ENCODE measurements around the gene RBMX. TPM values are rescaled to one million over a fixed set of nuclear protein-coding genes. Genes with fewer than 3 reads are reported as not detected.

Gene RBMX
- total RNA-seq, 2 experiments from 2014 or later: 320 to 414 TPM

- Mint-ChIP-seq H3K27ac (peak overlapping the region; percentile 63), H3K9me3 (ENCODE audit: low read depth) (no peaks in the 10 kb centered on the region), H3K4me3 (no peak overlapping the region), H3K27me3 (no peaks in the 10 kb centered on the region), H3K4me1 (peaks cover 50% of the 10 kb centered on the region), H3K36me3 (ENCODE audit: low read depth) (peaks cover 74% of the 10 kb centered on the region)
- CTCF ChIA-PET: no interaction called here
- intact Hi-C loops (cut with DNase I, micrococcal nuclease): loop anchor here (2.0 to 10.0 kb wide), 5 partner anchors 85 to 1341 kb away; partner anchors contain the start of genes ARHGEF6 (in 1 of the 2) and INTS6L (in 1 of the 2)
- ATAC-seq (peak; percentile 59), DNase-seq (peak; percentile 28)
- POLR2A ChIA-PET: no interaction called here
Measured at GRCh38 chrX:136865270-136866158, 15.0 kb downstream of the RBMX start.

GRCh38 chrX:136863826-136864225, 16.7 kb downstream of the RBMX start:
- Mint-ChIP-seq H3K4me1 (peaks cover 43% of the 10 kb centered on the region), H3K9me3 (ENCODE audit: low read depth) (no peaks in the 10 kb centered on the region), H3K27me3 (no peaks in the 10 kb centered on the region), H3K4me3 (no peak overlapping the region), H3K27ac (no peak overlapping the region), H3K36me3 (ENCODE audit: low read depth) (peaks cover 63% of the 10 kb centered on the region)
- ChIA-PET POLR2A (no interaction called here), CTCF (no interaction called here)
- no peak for DNase-seq
- intact Hi-C loops (cut with DNase I, micrococcal nuclease): loop anchor here (2.0 to 10.0 kb wide), 3 partner anchors 83 to 1339 kb away; partner anchors contain the start of genes ARHGEF6 (in 1 of the 2) and INTS6L (in 1 of the 2)
- no peak for ATAC-seq

- DNase-seq: no peak
- intact Hi-C loops (cut with DNase I, micrococcal nuclease): loop anchor here in 1 of 2 experiments (10.0 kb wide), 2 partner anchors 278 to 1338 kb away; partner anchors contain the start of gene INTS6L
- H3K27ac Mint-ChIP-seq: no peak overlapping the region
- H3K4me1 Mint-ChIP-seq: peaks cover 43% of the 10 kb centered on the region
- H3K36me3 Mint-ChIP-seq (ENCODE audit: low read depth): peaks cover 59% of the 10 kb centered on the region
- ChIA-PET CTCF (no interaction called here), POLR2A (interaction anchor here (0.6 kb wide), 1 partner anchor 12 kb away, joined by 3 read pairs; no protein-coding TSS in a partner anchor)
- H3K4me3 Mint-ChIP-seq: no peak overlapping the region
- H3K27me3 Mint-ChIP-seq: no peaks in the 10 kb centered on the region
- ATAC-seq: no peak
- H3K9me3 Mint-ChIP-seq (ENCODE audit: low read depth): no peaks in the 10 kb centered on the region
Measured at GRCh38 chrX:136862546-136862945, 18.0 kb downstream of the RBMX start.

- peak overlapping the region; percentile 64 for H3K27ac Mint-ChIP-seq
- intact Hi-C loops (cut with DNase I, micrococcal nuclease): loop anchor here in 1 of 2 experiments (10.0 kb wide), 2 partner anchors 277 to 1337 kb away; partner anchors contain the start of gene INTS6L
- H3K9me3 Mint-ChIP-seq (ENCODE audit: low read depth): no peaks in the 10 kb centered on the region
- H3K36me3 Mint-ChIP-seq (ENCODE audit: low read depth): peaks cover 57% of the 10 kb centered on the region
- ChIA-PET POLR2A (interaction anchor here (0.6 kb wide), 1 partner anchor 13 kb away, joined by 3 read pairs; no protein-coding TSS in a partner anchor), CTCF (no interaction called here)
- peaks cover 43% of the 10 kb centered on the region for H3K4me1 Mint-ChIP-seq
- no peak overlapping the region for H3K4me3 Mint-ChIP-seq
- DNase-seq (no peak), ATAC-seq (no peak)
- no peaks in the 10 kb centered on the region for H3K27me3 Mint-ChIP-seq
Measured at GRCh38 chrX:136861877-136862276, 18.6 kb downstream of the RBMX start.

- intact Hi-C loops (cut with DNase I, micrococcal nuclease): loop anchor here (5.0 to 10.0 kb wide), 2 partner anchors 73 to 151 kb away; partner anchors contain the start of gene ARHGEF6 (in 1 of the 2)
- H3K36me3 Mint-ChIP-seq (ENCODE audit: low read depth): peaks cover 48% of the 10 kb centered on the region
- H3K27ac Mint-ChIP-seq: peak overlapping the region; percentile 37
- POLR2A ChIA-PET: interaction anchor here (0.6 kb wide), 1 partner anchor 33 kb away, joined by 3 read pairs; no protein-coding TSS in a partner anchor
- no peak for DNase-seq
- H3K9me3 Mint-ChIP-seq (ENCODE audit: low read depth): no peaks in the 10 kb centered on the region
- ATAC-seq: peak; percentile 84
- H3K27me3 Mint-ChIP-seq: no peaks in the 10 kb centered on the region
- H3K4me1 Mint-ChIP-seq: peaks cover 38% of the 10 kb centered on the region
- no peak overlapping the region for H3K4me3 Mint-ChIP-seq
- CTCF ChIA-PET: interaction anchor here (0.6 kb wide), 1 partner anchor 78 kb away, joined by 3 read pairs; no protein-coding TSS in a partner anchor
Measured at GRCh38 chrX:136858007-136858756, 22.3 kb downstream of the RBMX start.

- DNase-seq (no peak), ATAC-seq (no peak)
- Mint-ChIP-seq H3K27ac (peak overlapping the region; percentile 6), H3K4me1 (peaks cover 32% of the 10 kb centered on the region), H3K27me3 (no peaks in the 10 kb centered on the region), H3K36me3 (ENCODE audit: low read depth) (peaks cover 46% of the 10 kb centered on the region), H3K4me3 (no peak overlapping the region), H3K9me3 (ENCODE audit: low read depth) (no peaks in the 10 kb centered on the region)
- CTCF ChIA-PET: no interaction called here
- POLR2A ChIA-PET: no interaction called here
- intact Hi-C loops (cut with DNase I, micrococcal nuclease): loop anchor here (5.0 to 10.0 kb wide), 2 partner anchors 72 to 149 kb away; partner anchors contain the start of gene ARHGEF6 (in 1 of the 2)
Measured at GRCh38 chrX:136856551-136856950, 24.0 kb downstream of the RBMX start.

GRCh38 chrX:136856050-136856449, 24.5 kb downstream of the RBMX start:
- Mint-ChIP-seq H3K9me3 (ENCODE audit: low read depth) (no peaks in the 10 kb centered on the region), H3K36me3 (ENCODE audit: low read depth) (peaks cover 43% of the 10 kb centered on the region), H3K4me1 (peaks cover 27% of the 10 kb centered on the region), H3K4me3 (no peak overlapping the region), H3K27ac (no peak overlapping the region), H3K27me3 (no peaks in the 10 kb centered on the region)
- ChIA-PET POLR2A (no interaction called here), CTCF (no interaction called here)
- DNase-seq (peak; percentile 13), ATAC-seq (peak; percentile 21)
- intact Hi-C loops (cut with DNase I, micrococcal nuclease): loop anchor here (5.0 to 10.0 kb wide), 2 partner anchors 71 to 149 kb away; partner anchors contain the start of gene ARHGEF6 (in 1 of the 2)

- intact Hi-C loops (cut with DNase I, micrococcal nuclease): loop anchor here in 1 of 2 experiments (10.0 kb wide), 1 partner anchor 67 kb away; the partner anchor contains the start of gene ARHGEF6
- CTCF ChIA-PET: no interaction called here
- peaks cover 32% of the 10 kb centered on the region for H3K36me3 Mint-ChIP-seq (ENCODE audit: low read depth)
- H3K4me3 Mint-ChIP-seq: no peak overlapping the region
- peaks cover 10% of the 10 kb centered on the region for H3K4me1 Mint-ChIP-seq
- no peak overlapping the region for H3K27ac Mint-ChIP-seq
- no peaks in the 10 kb centered on the region for H3K9me3 Mint-ChIP-seq (ENCODE audit: low read depth)
- POLR2A ChIA-PET: no interaction called here
- ATAC-seq: no peak
- no peak for DNase-seq
- no peaks in the 10 kb centered on the region for H3K27me3 Mint-ChIP-seq
Measured at GRCh38 chrX:136851526-136851925, 29.0 kb downstream of the RBMX start.

GRCh38 chrX:136850441-136851175, 29.9 kb downstream of the RBMX start:
- no peak overlapping the region for H3K27ac Mint-ChIP-seq
- H3K4me1 Mint-ChIP-seq: peaks cover 5% of the 10 kb centered on the region
- ChIA-PET POLR2A (no interaction called here), CTCF (interaction anchor here (0.6 kb wide), 1 partner anchor 32 kb away, joined by 3 read pairs; no protein-coding TSS in a partner anchor)
- ATAC-seq (no peak), DNase-seq (no peak)
- H3K27me3 Mint-ChIP-seq: no peaks in the 10 kb centered on the region
- no peaks in the 10 kb centered on the region for H3K9me3 Mint-ChIP-seq (ENCODE audit: low read depth)
- intact Hi-C loops (cut with DNase I, micrococcal nuclease): loop anchor here in 1 of 2 experiments (10.0 kb wide), 1 partner anchor 66 kb away; the partner anchor contains the start of gene ARHGEF6
- no peak overlapping the region for H3K4me3 Mint-ChIP-seq
- peaks cover 31% of the 10 kb centered on the region for H3K36me3 Mint-ChIP-seq (ENCODE audit: low read depth)

- intact Hi-C loops (cut with DNase I, micrococcal nuclease): no loop called here
- Mint-ChIP-seq H3K27me3 (no peaks in the 10 kb centered on the region), H3K4me1 (peaks cover 5% of the 10 kb centered on the region), H3K9me3 (ENCODE audit: low read depth) (no peaks in the 10 kb centered on the region), H3K36me3 (ENCODE audit: low read depth) (peaks cover 32% of the 10 kb centered on the region), H3K27ac (no peak overlapping the region), H3K4me3 (no peak overlapping the region)
- ChIA-PET POLR2A (no interaction called here), CTCF (no interaction called here)
- ATAC-seq (no peak), DNase-seq (no peak)
Measured at GRCh38 chrX:136849395-136849794, 31.1 kb downstream of the RBMX start.

Data from activated CD4-positive, alpha-beta T cell treated with anti-CD3 and anti-CD28 coated beads for 36 hours (primary cell).